ENCODE data around the gene BEGAIN.

GRCh38 chr14:100576091-100577085, 10.8 kb downstream of the BEGAIN start:
- TF ChIP-seq EP300 (IDR thresholded peaks at IDR 0.05; ENCODE audit: borderline replicate concordance in 1 of 2, low read depth in 2 of 2, low read length in 2 of 2) = no peak
- TF ChIP-seq CTCF (IDR thresholded peaks at IDR 0.05; ENCODE audit: control extremely low read depth in 1 of 3, insufficient read depth in 1 of 3, low read depth in 1 of 3, low read length in 3 of 3) = no peak
- no peak for TF ChIP-seq EZH2 (IDR thresholded peaks at IDR 0.05; ENCODE audit: low read depth, low read length, severe bottlenecking)
- no peak for TF ChIP-seq EGR1 (IDR thresholded peaks at IDR 0.05; ENCODE audit: borderline replicate concordance, low read depth, low read length)
- TF ChIP-seq POLR2AphosphoS5 (IDR thresholded peaks at IDR 0.05; ENCODE audit: low read depth, low read length) = no peak
- no peak for TF ChIP-seq CEBPB (IDR thresholded peaks at IDR 0.05; ENCODE audit: low read depth, low read length)
- no peak for TF ChIP-seq POLR2A (IDR thresholded peaks at IDR 0.05; ENCODE audit: control extremely low read depth in 1 of 2, low read depth in 2 of 2, low read length in 2 of 2)

All from H1 (cell line).